OCI-M2 (cell line): ENCODE measurements around the gene CRY2.
"Not testable (repeated sequence)": the region's sequence is repeated elsewhere in the genome, so short reads cannot be mapped to it uniquely, and the experiment has no call there.

Experiments
- DNase-seq: peaks from one replicate; lab custom pipeline; 2025; ENCODE audit not compliant: unreplicated experiment; lab: John Stamatoyannopoulos, UW

The CRY2 gene

GRCh38 chr11:45811571-45812290, 35.5 kb upstream of the CRY2 start:
- no peak for DNase-seq

GRCh38 chr11:45812581-45813548, 34.4 kb upstream of the CRY2 start:
- DNase-seq, result no peak

DNA sequence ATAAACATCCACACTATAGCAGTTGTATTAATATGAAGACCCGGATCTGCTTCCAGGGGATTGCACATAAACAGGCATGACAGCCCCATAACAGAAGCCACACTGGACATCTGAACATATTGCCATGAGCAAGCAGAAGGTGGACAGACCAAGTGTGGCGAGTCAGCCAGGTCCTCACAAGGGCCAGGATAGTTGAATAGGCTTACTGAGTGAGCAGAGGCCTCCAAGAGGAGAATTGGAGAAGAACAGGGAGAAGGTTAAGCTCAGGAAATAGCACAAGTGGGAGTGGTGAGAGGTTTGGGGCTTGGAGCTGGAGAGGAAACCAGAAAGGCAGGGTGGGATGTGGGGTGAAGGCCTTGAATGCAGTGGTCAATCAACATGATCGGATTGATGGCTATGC, 31.5 kb upstream of the CRY2 start:
- DNase-seq, result no peak

DNA sequence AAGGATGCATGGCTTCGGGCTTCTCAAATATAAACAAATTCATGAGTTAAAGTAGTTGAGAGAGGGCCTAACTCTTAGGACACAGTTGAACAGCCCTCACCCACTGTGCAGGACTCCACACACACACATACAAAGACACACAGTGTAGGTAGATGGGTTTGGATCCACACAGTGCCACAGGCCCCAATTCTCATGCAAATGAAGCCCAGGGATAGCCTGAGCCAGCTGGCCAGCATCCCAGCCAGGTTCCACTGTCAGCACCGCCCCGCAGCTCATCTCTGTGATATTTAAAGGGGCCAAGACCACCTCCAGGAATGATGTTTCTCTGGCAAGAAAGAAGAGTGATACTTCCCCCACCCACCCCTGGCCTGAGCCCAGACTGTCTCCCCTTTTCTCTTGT, 30.7 kb upstream of the CRY2 start:
- DNase-seq, result no peak

DNA sequence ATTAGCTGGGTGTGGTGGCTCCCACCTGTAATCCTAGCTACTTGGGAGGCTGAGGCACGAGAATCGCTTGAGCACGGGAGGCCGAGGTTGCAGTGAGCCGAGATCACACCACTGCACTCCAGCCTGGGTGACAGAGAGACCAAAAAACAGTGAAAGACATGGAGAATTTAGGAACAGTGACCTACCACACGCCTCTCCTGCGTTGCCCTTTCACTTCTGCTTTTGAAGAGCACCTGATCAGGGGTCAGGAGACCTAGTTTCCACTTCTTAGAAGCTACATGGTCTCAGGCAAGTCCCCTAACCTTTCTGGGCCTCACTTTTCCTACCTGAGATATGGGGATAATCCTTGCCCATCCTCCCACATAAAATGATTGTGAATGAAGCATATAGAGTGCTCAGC, 30.1 kb upstream of the CRY2 start:
- DNase-seq, result no peak

DNA sequence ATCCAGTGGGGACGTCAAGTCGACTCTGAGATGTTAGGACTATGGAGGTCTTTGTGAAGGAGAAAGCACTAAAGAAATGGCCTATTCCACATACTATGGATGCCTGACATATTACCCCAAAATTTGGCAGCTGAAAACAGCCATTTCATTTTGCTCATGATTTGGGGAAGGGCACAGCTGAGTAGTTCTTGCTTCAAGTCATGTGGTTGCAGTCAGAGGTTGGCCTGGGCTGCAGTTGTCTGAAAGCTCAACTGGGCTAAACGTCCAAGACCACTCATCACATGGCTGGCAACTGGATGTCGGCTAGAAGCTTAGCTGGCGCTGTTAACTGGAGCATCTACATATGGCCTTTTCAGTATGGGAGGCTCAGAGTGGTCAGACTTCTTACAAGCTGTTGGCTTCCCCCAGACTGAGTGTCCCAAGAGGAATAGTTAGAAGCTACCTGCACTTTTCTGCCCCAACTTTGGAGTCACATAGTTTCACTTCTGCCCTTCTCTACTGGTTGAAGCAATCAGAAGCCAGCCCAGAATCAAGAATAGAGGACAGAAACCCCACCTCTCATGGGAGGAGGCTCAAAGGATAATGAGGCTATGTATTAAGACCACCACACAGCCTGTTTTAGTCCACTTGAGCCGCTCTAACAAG, 28.2 kb upstream of the CRY2 start:
- no peak for DNase-seq

DNA sequence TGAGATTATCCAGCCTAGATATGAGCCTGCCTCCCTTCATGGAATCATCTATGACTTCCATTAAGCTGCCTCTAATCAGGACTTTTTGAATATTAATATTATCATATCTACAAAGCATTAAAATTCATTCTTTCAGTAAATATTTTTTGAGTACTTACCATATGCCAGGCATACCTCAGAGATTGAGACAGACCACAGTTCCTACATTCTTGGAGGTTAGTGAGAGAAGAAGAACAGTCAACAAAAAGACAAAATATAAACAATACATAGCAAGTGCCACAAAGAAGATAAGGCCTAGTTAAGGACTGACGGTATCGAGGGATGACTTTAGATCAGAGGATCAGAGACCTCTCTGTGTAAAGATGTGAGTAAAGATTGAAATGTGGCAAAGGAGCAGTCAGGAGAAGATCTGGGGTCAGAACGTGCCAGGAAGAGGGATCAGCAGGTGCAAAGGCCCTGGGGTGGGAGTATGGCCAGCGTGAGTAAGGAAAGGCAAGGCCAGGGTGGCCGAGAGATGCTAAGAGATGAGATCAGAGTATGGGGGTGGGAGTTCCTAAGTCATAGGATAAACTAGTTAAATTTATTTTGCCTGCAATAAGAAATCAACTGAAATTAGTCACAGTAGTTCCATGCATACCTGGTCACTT, 26.9 kb upstream of the CRY2 start:
- no peak for DNase-seq

- DNase-seq, result not testable (repeated sequence)
Measured at GRCh38 chr11:45826492-45826891, 20.8 kb upstream of the CRY2 start.

GRCh38 chr11:45827123-45827522, 20.2 kb upstream of the CRY2 start:
- DNase-seq, result no peak

- DNase-seq, result no peak
Measured at GRCh38 chr11:45828996-45829395, 18.3 kb upstream of the CRY2 start.

DNA sequence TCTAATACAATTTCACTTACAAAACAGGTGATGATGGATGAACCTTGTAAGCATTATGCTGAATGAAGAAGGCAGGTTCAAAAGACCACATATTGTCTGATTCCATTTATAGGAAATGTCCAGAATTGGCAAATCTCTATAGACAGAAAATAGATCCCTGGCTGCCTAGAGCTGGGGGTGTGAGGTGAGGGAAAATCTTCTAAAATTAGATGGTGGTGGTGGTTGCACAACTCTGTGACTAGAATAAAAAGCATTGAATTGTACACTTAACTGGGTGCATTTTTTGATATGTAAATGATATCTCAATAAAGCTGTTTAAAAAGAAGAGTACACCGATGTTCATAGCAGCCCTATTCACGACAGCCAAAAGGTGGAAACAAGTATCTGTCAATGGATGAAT, 16.7 kb upstream of the CRY2 start:
- DNase-seq, result no peak

DNA sequence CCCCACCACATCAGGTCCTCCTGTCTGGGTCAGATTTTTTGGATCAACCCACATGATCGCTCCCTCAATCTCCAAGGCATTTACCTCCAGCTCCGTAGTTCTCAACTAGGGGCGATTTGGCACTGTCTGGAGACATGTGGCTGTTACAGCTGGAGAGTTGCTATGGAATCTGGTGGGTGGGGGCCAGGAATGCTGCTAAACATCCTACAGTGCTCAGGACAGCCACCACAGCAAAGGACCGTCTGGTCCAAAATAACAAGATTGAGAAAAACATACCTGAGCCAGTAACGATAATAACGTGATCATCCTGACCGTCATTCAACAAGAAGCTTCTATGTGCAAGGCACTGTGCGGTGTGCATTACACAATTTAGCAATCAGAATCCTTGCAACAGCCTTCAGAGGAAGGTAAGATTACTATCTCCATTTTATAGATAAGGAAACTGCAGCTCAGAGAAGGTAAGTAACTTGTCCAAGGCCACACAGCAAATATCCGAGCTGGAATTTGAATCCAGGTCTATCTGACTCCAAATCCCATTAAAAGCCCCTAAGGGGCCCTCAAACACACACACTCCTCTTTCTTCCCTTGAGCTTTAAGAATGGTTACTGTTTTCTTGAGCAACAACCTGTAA, 14.3 kb upstream of the CRY2 start:
- no peak for DNase-seq

DNA sequence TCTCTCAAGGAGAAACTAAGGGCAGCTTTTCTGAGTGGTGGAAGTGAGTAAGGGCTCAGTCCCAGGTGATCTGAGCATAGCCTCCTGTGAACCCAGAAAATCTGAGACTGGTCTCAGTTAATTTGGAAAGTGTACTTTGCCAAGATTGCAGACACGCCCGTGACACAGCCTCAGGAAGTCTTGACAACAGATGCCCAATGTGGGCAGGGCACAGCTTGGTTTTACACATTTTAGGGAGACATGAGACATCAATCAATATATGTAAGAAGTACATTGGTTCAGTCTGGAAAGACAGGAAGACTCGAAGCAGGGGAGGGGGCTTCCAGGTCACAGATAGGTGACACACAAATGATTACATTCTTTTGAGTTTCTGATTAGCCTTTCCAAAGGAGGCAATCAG, 13.5 kb upstream of the CRY2 start:
- DNase-seq, result no peak

DNA sequence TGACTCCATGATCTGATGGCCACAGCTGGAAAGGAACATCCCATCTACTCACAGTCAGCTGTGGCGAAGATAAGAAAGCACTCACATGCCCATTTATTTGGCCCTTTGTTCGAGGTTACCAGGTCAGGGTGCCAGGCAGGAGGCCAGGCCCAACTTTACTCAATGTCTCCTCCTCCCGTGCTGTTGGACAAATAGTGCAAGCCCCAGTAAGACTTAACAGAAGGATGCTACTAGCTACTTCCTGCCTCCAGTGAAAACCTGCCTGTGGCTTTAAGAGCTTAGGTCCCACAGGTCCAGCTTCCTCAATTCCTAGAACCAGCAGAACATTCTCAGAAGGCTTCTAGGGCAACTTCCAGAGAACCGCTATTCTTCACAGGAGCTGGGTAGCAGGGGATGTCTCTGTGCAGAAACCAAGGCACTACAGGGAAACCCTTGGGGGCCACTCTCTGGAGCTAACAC, 12.9 kb upstream of the CRY2 start:
- DNase-seq, result no peak

- DNase-seq, result no peak
Measured at GRCh38 chr11:45839204-45839603, 8.1 kb upstream of the CRY2 start.

- DNase-seq, result not testable (repeated sequence)
Measured at GRCh38 chr11:45840251-45840650, 7.0 kb upstream of the CRY2 start.

DNA sequence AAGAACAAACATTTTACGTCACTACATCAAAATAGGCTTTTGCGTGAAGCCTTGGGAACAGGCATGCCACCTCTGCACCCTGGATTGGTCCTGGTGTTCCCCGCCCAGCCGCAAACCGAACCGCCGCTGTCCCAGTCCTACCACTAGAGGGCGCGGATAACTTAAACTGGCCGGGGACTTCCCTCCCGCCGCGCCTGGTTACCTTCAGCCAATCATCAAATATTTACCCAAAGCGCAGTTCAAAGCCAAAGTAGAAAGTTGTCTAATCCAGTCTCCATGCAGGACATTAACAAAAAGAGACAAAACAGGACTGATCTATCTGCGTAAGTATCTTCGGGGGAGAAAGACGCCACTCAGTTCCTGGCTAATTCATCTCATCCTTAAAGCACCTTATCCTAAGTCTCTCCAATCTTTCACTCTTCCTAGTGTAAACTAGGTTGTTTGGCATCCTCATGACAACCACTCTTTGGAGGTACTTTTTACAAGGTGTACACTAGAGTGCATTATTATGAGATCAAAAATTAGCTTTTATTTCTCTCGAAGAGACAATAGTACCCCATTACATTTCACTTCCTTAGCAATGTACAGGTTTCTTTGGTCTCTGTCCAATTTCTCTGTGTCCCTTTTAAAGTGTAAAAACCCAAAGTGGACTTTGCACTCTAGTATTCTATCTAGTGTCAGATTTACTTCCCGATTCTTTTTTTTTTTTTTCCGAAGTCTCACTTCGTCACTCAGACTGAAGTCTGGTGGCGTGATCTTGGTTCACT, 3.9 kb upstream of the CRY2 start:
- peak; percentile 30 for DNase-seq

DNA sequence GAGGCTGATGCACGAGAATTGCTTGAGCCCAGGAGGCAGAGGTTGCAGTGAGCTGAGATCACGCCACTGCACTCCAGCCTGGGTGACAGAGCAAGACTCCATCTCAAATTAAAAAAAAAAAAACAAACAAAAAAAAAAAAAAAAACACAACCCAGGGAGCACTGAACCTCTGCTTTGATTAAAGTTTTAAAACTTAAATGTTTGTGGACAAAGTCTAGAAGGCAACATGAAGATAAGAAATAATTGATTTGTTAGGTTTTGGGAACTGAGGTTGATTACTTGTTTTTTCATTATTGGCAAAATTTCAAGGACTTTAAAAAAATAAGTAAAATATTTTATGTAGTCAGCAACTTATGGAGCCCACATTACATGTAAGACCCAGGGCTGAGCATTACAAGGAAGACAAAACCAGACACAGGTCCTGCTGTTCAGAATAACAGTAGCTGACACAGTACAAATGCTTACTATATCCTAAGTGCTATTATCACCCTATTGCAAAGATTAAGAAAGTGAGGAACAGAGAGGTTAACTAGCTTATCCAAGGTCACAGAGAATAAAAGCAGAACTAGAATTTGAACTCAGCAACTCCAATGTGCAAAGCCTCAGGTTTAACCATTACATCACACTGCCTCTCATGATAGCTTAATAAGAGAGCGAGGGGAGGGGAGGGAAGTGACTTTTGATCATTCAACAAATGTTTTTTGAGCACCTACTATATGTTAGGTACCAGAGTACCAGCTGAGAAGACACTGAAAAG, 2.3 kb upstream of the CRY2 start:
- DNase-seq, result no peak

DNA sequence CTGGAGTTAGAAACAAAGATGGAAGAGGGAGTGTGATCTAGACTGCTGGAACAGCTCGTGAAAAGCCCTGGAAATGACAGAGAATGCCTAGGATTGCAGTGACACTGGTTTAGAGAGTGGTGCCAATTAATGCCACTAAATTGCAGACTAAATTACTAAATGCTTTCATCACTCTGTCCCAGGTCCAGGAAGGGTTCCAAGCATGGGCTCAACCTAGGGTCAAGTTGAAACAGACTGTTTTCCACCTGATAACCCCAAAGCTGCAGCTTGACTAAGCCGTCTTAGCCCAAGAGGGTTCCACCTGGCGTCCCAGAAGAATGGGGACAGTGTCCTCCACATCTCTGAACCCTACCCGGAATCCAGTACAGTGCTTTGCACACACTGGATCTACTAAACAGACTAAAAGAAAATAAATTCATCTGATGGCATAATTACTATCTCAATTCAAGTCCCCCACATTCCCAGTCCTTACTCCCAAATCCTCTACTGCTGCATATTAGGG, 1.1 kb upstream of the CRY2 start:
- no peak for DNase-seq
